NCI-H2107 (cell line): ENCODE data around the gene NISCH.

Experiments used
- DNase-seq: peaks from one replicate; lab custom pipeline; 2025; lab: John Stamatoyannopoulos, UW

Gene NISCH

DNA sequence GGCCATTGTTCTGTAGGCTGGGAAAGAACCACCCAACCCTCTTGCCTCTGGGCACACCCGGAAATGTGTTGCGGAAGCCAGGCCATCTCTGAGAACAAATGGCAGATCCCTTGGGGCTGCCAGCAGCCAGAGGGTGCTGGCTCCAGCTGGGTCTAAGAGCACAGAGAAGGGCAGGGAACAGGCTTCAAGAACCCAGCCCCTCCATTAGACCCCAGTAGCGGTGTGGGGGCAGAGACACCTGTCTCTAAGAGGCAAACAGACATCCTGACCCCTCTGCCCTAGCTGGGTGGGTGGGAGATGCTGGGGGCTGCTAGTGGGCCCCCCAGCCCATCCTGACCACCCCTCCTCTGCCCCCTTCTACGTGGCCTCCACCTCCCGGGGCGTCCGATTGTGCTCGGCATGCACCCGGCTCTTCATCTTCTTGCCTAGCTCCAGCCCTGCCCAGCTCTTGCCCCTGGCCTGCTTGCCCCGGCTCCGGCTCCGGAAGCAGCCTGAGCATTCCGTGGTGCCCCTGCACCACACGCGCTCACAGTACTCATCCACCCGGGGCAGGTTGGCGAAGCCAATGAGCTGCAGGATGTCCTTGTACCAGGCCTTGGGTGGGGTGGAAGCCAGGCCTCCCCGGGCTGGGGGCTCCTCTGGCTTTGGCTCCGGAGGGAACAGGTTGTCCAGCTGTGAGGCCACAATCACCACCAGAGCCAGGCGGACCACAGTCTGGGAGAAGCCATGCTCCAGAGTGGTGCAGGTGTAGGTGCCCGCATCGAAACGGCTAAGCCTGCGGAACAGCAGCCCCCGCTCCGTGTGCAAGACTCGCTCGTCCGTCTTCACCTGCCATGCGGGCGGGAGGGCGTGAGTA is 19.9 kb upstream of the NISCH start:
- no peak for DNase-seq

- no peak for DNase-seq
Measured at GRCh38 chr3:52436500-52437149, 18.8 kb upstream of the NISCH start.

GRCh38 chr3:52437326-52438103 is 17.9 kb upstream of the NISCH start:
- DNase-seq: no peak

- no peak for DNase-seq
Measured at GRCh38 chr3:52438104-52438376, 17.4 kb upstream of the NISCH start.

- DNase-seq: no peak
Measured at GRCh38 chr3:52438579-52439425, 16.6 kb upstream of the NISCH start.

DNA sequence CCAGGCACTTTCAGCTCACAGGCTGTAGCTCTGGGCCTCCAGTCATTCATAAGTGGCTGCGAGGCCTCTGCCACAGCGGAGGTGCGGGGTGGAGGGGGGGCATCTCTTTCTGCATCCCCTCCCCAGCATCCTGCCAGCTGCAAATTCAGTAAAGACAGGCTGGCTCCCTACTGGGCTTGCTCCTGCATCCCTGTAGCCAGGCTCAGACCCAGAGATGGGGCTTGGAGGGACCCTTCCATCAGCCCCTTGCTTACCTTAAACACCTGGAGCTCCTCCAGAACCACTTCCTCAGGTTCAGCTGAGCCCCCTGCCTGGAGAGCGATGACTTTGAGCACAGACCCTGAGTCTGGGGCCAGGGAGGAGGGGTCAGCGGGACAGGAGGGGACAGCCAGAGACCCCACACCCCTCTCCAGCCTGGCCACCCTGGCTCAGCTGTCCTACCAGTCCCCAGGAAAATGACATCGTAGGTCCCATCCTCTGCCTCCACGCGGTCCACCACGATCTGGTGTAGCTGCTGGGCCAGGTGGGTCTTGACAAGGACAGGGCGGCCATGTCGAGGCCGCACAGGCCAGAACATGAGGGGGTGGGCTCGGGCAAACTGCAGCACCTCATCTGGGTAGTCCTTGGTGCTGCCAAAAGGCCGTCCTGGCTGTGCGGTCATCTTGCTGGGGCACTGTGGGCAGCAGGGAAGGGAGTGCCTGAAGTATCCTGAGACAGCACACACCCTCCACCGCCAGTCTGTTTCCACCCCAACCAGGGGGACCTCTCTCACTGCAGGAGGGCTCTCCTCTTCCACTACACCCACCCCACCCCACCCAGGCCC is 15.8 kb upstream of the NISCH start:
- DNase-seq: no peak

DNA sequence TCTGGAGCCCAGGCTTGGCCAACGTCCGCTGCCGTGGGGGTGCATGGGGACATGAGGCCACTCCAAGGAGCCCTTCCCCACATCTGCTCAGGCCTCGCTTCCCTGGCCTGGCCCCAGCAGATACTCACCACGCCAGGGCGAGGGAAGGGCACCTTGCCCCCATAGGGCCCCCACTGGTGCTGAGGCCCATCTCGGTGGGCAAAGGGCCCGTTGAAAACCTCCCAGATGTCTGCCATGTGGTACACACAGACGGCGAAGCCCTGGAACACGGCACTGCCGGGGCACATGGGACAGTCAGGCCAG is 15.2 kb upstream of the NISCH start:
- DNase-seq: no peak

GRCh38 chr3:52440671-52441070 is 14.7 kb upstream of the NISCH start:
- DNase-seq: no peak

GRCh38 chr3:52441091-52441771 is 14.2 kb upstream of the NISCH start:
- DNase-seq: no peak

GRCh38 chr3:52441772-52442332 is 13.6 kb upstream of the NISCH start:
- DNase-seq: no peak

- no peak for DNase-seq
Measured at GRCh38 chr3:52442409-52443267, 12.8 kb upstream of the NISCH start.

DNA sequence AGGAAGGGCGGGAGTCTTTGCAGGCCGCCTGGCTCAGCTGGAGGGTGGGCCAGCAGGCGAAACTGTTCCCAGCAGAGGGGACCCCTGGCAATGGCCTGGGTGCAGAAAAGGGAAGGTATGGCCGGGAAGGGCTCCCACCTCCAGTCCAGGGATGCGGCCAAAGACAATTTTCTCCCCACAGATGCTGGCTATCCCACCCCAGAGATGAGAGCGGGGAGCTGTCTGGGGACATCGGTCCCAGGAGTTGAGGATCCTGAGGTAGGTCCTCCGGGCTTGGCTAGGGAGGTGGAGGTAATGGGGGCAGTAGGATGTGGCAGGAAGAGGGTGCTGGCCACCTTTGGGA is 12.2 kb upstream of the NISCH start:
- DNase-seq: no peak

- no peak for DNase-seq
Measured at GRCh38 chr3:52443791-52444687, 11.4 kb upstream of the NISCH start.

- DNase-seq: no peak
Measured at GRCh38 chr3:52444860-52445793, 10.3 kb upstream of the NISCH start, which contains the start of gene SEMA3G. Gene SEMA3G (minus strand): TSS chr3:52445103. CDS start chr3:52445027, 76 bp downstream.

DNA sequence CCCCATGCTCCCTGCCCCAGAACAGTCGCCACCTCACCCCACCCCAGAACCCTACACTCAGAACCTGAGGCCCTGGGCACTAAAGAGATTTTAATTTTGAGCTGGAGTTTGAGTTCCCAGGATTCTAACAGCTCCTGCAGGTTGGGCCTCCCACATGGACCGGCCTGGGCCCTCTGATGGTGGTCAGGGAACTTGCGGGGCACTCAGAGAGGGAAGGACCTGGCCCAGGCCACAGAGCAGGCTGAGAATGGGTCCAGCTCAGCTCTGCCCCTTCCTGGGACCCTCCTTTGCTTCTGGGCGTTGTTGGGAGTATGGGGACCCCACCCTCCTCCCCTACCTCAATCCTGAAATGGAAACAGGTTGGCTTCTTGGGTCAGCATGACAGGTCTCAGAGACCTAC is 9.4 kb upstream of the NISCH start:
- no peak for DNase-seq

DNA sequence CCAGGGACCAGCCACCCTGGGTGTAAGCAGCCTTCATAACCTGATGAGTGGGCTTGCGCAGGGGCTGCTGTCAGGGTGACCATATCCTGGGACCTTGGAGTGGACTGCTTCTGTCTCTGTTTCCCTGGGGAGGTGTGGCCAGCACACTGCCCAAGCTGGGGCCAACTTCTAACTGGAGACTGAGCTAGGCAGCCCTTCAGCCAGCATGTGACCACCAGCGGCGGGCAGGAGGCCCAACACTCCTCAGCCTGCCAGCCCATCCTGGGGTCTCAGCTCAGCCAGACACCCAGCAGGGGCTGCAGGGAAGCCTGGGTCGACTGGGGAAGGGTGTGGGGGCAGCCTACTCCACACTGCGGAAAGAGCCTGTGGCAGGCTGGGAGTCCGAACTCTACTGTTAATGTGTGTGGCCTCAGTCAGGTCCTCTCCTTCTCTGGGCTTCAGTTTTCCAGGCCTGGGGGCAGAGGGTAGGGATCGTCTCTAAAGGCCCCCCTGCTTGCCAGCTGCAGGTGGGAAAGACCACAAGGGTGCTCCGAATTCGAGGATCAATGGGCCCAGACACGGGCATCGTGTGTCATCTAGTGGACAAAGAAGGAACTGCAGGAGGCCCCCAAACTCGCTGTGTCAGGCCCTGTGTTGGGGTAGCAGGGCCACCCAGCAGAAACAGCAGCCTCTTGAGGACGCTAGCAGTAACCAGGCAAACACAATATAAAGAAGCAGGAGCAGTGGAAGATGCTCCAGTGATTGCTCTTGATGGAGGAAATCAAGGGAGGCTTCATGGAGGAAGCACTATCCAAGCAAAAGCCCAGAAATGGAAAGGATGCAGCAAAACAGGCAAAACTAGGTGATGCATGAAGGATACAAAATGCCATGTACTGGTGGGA is 8.5 kb upstream of the NISCH start:
- DNase-seq: no peak
